Activated effector memory CD4-positive, alpha-beta T cell treated with anti-CD3 and anti-CD28 coated beads, Interleukin-2, amount 50 U/mL, for 16 hours (primary cell): ENCODE results near the gene TNFRSF18.

Experiments used
- DNase-seq: peaks from one replicate; pipeline ENCODE4 v3.0.0-alpha.2; 2020

TNFRSF18 gene

DNA sequence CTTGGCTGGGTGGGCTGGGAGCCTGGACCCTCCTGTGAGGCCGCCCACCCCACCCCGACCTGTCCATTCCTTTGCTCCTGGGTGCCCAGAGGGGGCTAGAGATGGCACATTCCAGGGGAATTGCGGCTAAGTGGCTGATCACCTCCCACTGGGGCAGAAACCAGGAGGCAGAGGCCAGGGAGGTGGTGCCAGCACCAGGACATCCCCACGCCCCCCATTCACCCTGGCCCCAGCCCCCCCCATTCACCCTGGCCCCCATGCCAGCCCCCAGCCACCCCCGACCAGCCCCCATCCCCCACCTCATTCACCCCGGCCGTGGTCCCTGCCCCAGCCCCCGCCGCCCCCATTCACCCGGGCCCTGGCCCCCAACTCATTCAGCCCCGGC, 33.9 kb upstream of the TNFRSF18 start:
- no peak for DNase-seq

DNA sequence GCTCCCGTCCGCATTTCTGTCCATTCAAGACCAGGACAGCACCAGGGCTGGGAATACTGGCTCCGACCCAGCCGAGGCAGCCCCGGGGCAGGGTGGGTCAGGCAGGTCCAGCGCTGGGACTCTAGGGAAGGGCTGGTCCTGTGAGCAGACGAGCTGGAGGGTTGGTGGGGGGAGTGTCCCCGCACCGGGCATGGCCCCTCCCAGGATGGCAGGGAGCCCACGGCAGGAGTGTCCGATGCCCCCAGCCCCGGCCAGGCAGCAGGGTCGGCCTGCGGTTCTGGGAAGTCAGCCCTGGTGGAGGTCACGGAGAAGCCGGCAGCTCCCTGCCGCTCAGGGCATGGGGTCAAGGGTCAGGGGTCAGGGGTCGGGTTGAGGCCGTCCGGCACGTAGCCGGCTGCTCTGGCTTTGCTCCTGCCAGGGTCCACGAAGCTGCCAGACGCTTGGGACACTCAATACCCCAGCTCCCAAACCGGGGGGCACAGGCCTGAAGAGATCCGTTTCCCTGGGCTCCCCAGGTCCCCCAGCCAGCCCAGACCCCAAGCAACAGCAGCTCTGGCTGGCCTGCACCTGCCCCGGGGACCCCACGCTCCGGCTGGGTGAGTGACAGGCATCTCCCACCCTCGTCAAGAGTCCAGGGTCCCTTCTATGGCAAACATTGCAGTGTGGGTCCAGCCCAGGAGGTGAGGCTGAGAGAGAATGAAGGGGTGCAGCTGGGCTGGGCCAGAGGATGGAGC, 33.4 kb upstream of the TNFRSF18 start:
- DNase-seq: no peak

DNA sequence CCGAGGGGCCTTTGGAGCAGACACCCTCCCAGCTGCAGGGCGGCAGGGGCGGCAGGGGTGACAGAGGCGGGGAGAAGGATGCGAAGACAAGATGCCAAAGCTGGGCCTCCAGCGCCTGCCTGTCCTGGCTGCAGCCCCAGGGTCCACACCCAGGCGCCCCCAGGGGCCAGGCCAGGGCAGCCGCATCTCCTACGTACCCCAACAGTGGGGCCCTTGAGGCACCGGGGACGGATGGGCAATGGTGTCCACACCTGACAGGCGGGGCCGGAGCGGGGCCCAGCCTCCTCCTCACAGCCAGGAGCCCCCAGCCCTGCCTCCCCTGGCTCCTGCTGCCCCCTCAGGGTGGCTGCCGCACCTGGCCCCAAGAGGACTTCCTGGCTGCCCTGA, 32.8 kb upstream of the TNFRSF18 start:
- DNase-seq: no peak

DNA sequence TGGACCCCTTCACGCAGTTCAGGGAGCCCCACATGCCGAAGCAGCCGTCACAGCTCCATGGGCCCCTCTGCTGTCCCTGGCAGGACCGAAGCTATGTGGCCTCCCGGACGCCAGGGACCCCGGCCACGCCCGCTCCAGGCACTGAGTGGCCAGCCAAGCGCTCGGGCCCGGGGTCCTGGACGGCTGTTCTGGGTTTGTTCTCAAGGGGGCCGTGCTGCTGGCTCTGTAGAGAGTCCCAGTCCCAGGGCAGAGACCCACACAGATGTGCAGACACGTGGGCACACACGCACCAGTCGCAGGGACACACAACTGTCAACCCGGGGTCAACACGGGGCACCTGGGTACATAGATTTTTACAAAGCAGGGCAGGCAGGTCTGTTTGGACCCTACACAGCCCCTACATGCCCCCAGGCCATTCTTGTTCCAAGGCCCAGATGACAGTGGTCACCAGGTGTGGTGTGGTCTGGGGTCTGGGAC, 32.3 kb upstream of the TNFRSF18 start:
- DNase-seq: no peak

DNA sequence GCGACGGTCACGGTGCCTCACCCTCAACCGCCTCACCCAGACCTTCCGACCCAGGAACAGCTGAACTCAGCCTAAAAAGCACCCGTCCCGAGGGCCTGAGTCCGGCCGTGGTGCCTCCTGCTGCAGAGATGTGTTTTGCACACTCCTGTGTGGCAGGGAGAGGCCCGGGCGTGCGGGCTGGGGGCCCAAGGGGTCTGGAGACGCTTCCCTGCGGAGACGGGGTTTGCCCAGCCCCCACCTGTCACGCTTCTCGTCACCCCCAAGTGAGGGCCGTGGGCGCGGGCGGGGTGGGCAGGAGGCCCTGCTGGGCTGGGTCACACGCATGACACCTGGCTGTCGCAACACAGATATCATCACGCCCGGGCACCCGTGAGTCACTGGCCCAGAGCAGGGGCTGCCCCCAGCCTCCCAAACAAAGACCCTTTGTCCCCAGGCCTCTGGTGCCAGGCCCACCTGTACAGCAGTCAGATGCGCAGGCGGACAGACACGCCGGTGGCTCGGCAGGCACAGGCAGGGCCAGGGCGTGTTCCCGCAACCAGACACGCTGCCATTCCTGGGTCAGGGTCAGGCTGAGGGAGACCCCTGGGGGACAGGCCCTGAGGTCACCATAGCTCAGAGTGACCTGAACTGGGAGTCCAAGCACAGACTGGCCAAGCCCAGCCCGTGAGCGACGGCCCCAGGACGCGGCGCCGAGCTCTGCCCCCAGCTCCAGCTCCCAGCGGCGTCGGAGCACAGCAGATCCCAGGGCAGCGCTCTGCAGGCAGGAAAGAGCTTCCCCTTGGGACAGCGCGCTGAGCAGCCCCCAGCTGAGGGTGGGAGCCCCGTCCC, 31.7 kb upstream of the TNFRSF18 start:
- DNase-seq: no peak

DNA sequence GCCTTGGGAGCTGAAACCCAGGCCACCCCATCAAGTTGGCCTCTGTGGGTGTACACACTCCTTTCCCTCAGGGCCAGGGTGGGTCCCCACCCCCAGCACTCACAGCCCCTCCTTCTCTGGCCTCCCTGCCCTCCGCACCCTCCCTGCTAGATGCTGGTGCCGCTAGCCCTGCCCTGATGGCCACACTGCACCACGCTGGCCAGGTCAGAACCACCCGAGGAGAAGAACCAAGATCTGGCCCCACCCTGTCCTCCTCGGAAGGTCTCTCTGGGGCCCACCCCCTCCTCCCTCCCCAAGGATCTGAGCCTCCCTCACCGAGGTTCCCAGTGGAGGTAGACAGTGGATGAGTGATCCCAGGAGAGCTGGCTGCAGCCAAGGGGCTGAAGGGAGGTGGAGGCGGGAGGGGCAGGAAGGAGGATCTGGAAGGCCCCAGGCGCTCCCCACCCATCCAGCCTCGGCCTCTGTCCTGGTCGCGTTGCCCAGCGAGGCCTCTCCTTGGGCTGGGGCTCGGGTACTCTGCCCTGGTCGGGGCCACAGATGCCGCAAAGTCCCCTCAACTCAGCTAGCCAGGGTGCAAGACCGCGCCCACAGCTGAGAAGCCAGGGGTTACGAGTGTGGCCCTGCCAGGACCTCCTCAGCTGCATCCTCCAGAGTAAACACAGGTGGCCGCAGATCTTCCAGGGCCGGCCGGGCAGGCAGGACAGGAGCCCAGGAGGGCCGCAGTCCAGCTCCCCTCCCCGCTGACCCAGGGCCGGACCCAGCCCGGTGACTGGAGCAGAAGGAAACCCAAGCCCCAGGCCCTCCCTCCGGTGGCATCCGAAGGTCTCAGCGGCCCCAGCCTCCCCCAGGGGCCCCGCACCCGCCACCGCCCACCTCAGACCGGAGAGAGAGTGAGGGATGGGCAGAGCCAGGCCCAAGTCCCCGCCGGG, 30.8 kb upstream of the TNFRSF18 start:
- DNase-seq: no peak

DNA sequence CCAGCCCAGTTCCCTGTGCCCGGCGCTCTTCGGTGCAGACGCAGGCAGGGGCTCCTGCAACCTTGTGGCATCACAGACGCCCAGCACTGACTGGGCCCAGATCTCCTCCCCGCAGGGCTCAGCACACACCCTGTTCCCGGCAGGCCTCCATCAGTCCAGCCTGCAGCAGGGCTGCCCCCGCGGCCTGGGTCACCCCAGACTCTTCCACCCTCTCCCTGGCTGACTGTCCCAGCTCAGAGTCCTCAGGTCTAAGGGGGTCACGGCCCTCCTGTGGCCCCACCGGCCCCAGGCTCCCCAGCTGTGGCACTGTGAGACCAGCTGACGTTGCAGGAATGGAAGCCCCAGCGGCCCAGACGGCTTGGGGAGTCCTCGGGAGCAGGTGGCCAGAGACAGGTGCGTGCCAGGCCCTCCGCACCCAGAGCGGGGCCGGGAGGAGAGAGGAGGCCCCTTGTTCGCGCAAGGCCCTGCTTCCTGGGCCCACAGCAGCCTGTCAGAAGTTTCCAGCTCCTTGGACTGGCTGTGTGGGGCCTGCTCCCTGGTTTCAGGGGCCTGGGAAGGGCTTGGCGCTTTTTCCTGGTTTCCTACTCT, 29.9 kb upstream of the TNFRSF18 start:
- no peak for DNase-seq

DNA sequence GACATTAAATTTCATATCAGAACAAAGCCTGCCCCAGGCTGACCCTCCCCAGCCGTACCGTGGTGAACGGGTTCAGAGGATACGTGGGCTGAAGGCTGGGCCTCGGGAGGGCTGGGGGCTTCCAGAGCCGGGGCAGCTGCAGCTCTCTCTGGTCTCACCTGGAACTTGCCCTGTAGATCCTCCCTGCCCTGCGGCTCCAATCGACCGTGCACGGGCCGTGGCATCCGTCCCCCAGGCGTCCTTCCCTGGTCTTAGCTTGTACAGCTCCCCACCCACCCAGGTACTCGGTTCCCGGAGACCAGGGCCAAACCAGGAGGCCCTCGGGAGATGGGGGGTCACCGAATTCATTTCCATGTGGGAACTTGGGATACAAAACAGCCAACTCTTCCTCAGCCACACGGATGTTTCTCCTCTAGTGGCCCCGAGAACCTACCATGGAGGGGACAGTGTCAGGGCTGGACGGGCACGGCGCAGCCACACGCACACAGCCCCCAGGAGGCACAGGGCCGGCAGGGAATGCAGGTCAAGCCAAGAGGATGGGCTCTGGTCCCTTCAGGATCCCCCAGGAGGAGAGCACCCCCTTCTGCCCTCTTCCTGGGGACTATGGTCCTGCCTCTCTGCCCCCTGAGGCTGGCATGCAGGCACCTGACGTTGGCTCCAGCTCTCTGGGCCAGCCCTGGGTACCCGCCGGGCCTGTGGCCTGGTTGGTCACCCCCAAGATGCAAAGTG, 28.8 kb upstream of the TNFRSF18 start:
- DNase-seq: no peak

DNA sequence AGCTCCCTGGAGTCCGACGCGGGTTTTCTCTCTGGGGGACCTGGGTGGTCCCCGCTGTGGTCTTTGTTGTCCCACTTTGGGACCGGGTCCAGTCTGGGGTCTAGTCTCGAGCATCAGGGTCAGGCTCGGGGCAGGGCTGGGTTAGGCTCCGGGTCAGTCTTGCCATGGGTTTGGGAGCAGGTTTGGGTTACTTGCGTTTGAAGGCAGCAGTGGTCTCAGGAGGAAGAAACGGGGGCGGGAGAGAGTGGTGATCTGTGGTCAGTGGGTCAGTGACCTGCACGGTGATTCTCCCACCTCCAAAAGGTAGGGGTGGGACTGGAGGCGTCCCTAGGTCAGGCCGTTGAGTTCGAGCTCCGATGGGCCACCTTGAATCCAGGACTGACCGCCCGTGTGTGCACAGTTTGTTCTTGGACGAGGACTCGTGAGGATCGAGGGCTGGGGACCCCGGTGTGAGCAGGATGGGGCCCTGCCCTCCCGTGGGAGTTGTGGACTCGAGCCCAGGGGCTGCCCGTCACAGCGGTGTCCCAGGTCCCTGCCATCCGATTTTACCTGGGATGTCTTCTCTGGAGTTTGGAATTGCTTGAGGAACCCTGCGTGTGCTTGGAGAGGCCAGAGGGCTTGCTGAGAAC, 27.9 kb upstream of the TNFRSF18 start:
- no peak for DNase-seq

DNA sequence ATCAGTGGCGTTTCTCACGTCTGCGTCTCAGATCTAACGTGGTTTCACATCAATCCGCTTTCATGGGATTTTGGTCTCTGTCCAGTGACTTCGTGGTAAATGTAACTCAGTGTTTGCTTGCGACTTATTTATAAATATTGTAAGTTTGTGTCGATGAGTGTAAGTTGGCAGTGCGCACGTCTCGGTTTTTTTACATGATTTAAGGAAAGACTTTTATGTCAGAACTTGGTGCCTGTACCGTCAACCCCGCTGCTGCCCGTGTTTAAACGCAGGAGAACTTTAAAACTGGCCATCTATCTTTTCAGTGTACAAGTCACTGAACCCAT, 27.1 kb upstream of the TNFRSF18 start:
- no peak for DNase-seq

DNA sequence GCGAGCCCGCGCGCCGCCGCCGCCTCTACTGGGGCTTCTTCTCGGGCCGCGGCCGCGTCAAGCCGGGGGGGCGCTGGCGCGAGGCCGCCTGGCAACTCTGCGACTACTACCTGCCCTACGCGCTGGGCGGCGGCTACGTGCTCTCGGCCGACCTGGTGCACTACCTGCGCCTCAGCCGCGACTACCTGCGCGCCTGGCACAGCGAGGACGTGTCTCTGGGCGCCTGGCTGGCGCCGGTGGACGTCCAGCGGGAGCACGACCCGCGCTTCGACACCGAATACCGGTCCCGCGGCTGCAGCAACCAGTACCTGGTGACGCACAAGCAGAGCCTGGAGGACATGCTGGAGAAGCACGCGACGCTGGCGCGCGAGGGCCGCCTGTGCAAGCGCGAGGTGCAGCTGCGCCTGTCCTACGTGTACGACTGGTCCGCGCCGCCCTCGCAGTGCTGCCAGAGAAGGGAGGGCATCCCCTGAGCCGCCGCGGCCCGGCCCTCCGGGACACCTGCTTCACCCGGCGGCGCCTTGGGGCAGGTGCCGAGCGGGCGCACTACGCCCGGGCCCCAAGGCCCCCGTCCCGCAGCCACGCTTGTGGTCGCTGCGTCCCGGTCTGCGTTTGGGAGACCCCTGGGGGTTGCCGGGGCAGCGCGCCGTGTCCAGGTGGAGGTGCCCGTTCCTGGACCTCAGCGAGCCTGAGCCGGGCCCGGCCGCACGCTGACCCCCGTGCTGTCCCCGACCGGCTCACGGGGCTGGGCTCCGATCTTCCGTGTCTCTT, 26.6 kb upstream of the TNFRSF18 start:
- no peak for DNase-seq

DNA sequence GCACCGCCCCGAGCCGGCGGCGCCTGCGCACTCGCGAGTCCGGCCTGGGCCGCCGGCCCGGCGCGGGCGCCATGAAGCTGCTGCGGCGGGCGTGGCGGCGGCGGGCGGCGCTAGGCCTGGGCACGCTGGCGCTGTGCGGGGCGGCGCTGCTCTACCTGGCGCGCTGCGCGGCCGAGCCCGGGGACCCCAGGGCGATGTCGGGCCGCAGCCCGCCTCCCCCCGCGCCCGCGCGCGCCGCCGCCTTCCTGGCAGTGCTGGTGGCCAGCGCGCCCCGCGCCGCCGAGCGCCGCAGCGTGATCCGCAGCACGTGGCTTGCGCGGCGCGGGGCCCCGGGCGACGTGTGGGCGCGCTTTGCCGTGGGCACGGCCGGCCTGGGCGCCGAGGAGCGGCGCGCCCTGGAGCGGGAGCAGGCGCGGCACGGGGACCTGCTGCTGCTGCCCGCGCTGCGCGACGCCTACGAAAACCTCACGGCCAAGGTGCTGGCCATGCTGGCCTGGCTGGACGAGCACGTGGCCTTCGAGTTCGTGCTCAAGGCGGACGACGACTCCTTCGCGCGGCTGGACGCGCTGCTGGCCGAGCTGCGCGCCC, 25.9 kb upstream of the TNFRSF18 start, which contains the start of gene B3GALT6:
Gene B3GALT6 (plus strand): TSS at position 30 of the 588 bp plus-strand sequence. CDS start 42 bp downstream, at position 72.
- DNase-seq: no peak

DNA sequence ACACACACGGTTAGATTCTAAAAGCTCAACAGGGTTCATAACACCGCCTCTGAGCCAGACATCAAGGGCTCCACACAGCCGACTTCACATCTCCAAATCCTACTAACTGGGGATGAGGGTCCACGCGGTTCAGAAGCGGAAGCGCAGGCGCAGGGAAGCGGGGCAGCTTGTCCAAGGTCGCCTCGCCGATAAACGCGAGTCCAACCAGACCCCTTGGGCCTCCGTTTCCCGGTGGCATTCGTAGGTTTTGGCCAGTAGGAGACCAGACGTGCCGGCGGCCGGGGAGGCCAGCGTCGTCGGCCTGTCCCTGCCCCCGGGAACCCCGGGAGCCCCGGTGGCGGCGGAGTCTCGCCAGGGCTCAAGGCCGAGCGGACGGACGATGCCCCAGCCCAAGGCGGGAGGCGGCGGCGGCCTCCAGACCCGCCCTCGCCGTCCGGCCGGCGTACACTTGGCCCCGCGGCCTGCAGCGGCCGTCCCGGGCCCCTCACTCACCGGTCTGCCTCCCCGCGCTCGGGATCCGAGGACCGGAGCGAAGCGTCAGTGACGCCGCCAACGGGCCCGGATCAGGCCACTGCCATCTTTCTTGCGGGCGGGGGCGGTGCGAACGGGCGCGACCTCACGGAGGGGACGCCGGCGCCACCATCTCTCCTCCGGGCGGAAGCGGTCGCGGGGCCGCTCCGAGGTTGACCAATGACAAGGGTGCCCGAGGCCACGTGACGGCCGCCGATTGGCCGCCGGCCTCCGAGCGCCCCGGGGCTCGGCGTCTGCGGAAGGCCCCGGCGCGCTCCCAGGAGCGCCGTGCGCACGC, 25.2 kb upstream of the TNFRSF18 start, which contains the start of gene SDF4:
Gene SDF4 (minus strand): TSS at position 602 of the 808 bp plus-strand sequence. CDS start 3,229 bp downstream, outside the sequence.
- DNase-seq: peak; percentile 99

DNA sequence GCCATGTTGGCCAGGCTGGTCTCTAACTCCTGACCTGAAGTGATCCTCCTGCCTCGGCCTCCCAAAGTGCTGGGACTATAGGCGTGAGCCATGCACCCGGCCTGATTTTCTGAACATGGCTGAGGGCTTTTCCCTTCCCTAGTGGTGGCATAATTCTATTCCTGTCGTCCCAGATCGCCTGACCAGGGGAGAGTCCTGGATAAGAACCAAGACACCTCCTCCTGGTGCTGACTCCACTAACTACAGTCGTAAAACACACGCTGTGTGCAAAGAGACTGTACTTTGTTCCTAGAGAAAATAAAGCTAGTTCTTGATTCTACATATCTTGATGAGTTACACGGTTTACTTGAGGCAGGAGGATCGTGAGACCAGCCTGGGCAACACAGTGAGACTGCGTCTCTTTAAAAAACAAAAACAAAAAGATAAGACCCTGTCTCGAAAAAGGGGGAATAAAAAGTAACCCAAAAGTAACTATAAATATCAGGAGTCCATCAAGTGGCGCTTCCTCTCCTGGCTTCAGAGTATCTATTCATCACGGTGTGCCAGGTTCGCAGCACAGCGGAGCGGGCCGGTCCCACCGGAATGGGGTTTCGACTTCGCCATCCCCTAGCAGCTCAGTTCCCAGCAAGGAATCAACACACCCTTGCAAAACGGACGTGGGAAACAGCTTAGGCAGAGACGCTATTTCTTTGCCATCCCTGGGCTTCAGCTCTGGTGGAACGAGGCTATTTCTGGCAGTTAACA, 24.4 kb upstream of the TNFRSF18 start:
- peak; percentile 71 for DNase-seq

DNA sequence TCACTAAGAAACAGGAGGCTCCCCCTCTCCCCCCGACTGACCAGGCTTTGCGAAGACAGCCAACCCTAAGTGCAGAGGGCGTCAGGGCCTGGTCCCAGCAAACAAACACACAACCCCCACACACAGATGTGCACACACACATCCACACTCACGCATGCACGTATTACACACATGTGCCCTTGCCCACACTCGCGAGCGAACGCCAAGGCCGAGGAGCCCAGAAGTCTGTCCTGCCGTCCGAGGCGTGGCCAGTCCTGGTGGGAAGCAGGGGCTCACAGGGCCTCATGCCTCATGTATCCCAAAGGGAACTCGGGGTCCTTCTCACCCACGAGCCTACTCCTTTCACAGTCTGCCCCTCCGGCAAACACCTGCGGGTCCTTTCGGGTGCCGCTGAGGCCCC, 23.4 kb upstream of the TNFRSF18 start:
- no peak for DNase-seq

DNA sequence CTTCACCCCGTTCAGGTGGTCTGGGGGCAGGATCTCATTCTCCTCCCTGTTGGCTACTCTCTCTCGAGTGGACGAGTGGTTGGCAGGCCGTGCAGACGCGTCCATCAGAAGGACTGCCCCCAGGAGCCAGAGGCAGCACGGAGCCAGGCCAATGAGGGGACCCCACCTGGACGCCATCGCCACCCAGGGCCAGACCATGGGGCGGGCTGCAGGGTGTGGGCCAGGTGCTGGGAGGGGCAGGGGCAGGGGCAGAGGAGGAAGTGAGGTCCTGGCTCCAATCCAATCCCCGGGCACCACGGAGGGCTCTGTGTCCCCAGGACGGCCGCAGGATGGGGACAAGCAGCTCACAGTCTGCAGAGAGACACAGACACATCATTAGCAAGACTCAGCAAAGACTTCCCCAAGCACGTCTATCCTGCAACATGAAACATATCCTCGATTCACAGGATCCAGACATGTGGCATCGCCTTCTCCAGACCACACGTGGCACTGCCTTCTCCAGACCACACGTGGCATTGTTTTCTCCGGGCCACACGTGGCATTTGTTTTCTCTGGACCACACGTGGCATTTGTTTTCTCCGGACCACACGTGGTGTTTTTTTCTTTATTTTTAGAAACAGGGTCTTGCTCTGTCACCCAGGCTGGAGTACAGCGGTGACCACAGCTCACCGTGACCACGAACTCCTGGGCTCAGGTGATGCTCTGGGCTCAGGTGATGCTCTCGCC, 22.4 kb upstream of the TNFRSF18 start:
- no peak for DNase-seq

DNA sequence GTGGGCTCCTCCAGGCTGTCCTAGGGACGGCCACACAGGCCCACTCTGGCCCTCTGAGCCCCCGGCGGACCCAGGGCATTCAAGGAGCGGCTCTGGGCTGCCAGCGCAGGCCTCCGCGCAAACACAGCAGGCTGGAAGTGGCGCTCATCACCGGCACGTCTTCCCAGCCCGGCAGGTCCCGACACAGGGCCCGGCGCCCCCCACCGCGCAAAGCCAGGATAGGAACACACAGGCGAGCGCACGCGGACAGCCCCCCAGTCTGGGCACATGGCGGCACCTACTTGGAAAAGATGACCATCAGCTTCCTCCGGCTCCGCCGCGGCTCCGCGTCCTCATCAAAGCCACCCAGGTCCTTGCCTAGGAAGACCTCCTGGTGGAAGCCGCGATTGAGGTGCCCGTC, 21.8 kb upstream of the TNFRSF18 start:
- DNase-seq: no peak

DNA sequence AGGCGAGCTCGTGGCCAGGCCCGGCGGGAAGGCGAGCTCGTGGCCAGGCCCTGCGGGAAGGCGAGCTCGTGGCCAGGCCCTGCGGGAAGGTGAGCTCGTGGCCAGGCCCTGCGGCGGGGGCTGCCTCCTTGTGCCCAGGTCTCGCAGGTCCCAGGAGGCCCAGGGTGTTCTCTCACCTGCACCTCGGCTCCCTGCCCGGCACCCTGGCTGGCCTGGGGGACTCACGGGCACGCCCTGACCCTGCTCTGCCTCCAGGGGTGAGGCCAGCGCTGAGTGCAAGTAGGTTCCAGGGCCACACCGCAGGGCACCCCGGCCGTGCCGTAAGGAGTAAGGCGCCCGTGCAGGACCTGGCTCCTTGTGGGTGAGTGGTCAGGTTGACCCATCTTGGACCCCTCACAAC, 21.0 kb upstream of the TNFRSF18 start:
- no peak for DNase-seq
